HepG2 (cell line): ENCODE measurements around the gene DTNB.

Experiments
- ZNF225 ChIP-seq: sonication (generic); formaldehyde crosslinking; IDR thresholded peaks from 2 replicates; pipeline ENCODE4 v1.4.0; 2020; ENCODE audit warnings: mild to moderate bottlenecking, missing genetic modification reagents
- ZSCAN9 ChIP-seq: IDR thresholded peaks from 2 replicates; pipeline ENCODE4 v1.6.1; 2016; ENCODE audit warnings: borderline replicate concordance
- TF ChIP-seq, protein P1 (sequence below): IDR thresholded peaks from 2 replicates; pipeline ENCODE4 v1.6.1; 2016

- no peak for TF ChIP-seq ZSCAN9 (CRISPR knock-in tag)
- no peak for TF ChIP-seq ZNF225 (CRISPR knock-in tag)
- TF ChIP-seq, protein P1, sequence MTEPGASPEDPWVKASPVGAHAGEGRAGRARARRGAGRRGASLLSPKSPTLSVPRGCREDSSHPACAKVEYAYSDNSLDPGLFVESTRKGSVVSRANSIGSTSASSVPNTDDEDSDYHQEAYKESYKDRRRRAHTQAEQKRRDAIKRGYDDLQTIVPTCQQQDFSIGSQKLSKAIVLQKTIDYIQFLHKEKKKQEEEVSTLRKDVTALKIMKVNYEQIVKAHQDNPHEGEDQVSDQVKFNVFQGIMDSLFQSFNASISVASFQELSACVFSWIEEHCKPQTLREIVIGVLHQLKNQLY (CRISPR knock-in tag): no peak
These were observed 183.7 kb downstream of the DTNB start for GRCh38 chr2:25489631-25490030.
